Mucosa of gallbladder (tissue), 1 donor: ENCODE data around the gene MRPS23. TPM values are rescaled to one million over a fixed set of nuclear protein-coding genes. Genes with fewer than 3 reads are reported as not detected.
"Not testable (repeated sequence)": the region's sequence is repeated elsewhere in the genome, so short reads cannot be mapped to it uniquely, and the experiment has no call there.

Experiments
- DNase-seq: peaks from one replicate; pipeline ENCODE4 v3.0.0-alpha.2; 2020; ENCODE audit warnings: low spot score
- total RNA-seq: library from RNA; stranded (reverse); gene quantifications from one replicate; pipeline ENCODE4 v1.2.1, GENCODE V29; 2021
- donor health status: DM: no; HTN: no; CAD: no.

The MRPS23 gene
- total RNA-seq, 1 donor from 2014 or later = 32.5 TPM

GRCh38 chr17:57864273-57864672, 14.4 kb upstream of the MRPS23 start:
- DNase-seq = no peak

GRCh38 chr17:57862694-57863667, 13.1 kb upstream of the MRPS23 start:
- no peak for DNase-seq

GRCh38 chr17:57861790-57862693, 12.2 kb upstream of the MRPS23 start:
- DNase-seq = peak; percentile 58

GRCh38 chr17:57861000-57861789, 11.4 kb upstream of the MRPS23 start:
- DNase-seq = peak; percentile 56

GRCh38 chr17:57860414-57860999, 10.7 kb upstream of the MRPS23 start:
- DNase-seq = no peak

GRCh38 chr17:57859601-57860413, 10.0 kb upstream of the MRPS23 start:
- no peak for DNase-seq

- no peak for DNase-seq
Measured at GRCh38 chr17:57858838-57859237, 9.0 kb upstream of the MRPS23 start.

GRCh38 chr17:57856792-57857620, 7.2 kb upstream of the MRPS23 start:
- DNase-seq = no peak

- no peak for DNase-seq
Measured at GRCh38 chr17:57855391-57856035, 5.7 kb upstream of the MRPS23 start.

- DNase-seq = peak; percentile 33
Measured at GRCh38 chr17:57853695-57854094, 3.9 kb upstream of the MRPS23 start.

GRCh38 chr17:57852955-57853328, 3.1 kb upstream of the MRPS23 start:
- DNase-seq = no peak

GRCh38 chr17:57852092-57852954, 2.5 kb upstream of the MRPS23 start:
- no peak for DNase-seq

- no peak for DNase-seq
Measured at GRCh38 chr17:57849163-57849873, 526 bp downstream of the MRPS23 start.

GRCh38 chr17:57846056-57846945, 3.5 kb downstream of the MRPS23 start:
- DNase-seq = not testable (repeated sequence)

GRCh38 chr17:57842280-57842679, 7.6 kb downstream of the MRPS23 start:
- DNase-seq = no peak

GRCh38 chr17:57839571-57839923, 10.3 kb downstream of the MRPS23 start:
- no peak for DNase-seq
